Activated CD4-positive, alpha-beta T cell treated with anti-CD3 and anti-CD28 coated beads for 24 hours (primary cell): ENCODE measurements around the gene LDB1.
A peak's percentile ranks its signal among the peaks of the same experiment; 100 is the strongest.

ENCODE experiments used
- DNase-seq, 2 donors: peaks; one replicate each; pipeline ENCODE4 v3.0.0-alpha.2; 2020; ENCODE audit warnings: low read depth in 2 of 2

Gene LDB1

GRCh38 chr10:102113261-102113955 lies 6.8 kb downstream of the LDB1 start:
- DNase-seq: no peak

- DNase-seq: no peak
These were observed 7.9 kb downstream of the LDB1 start for GRCh38 chr10:102112210-102112817.

GRCh38 chr10:102111276-102111675 lies 8.9 kb downstream of the LDB1 start:
- no peak for DNase-seq

- DNase-seq: no peak
These were observed 10.7 kb downstream of the LDB1 start for GRCh38 chr10:102109166-102110116.

GRCh38 chr10:102106998-102107397 lies 13.2 kb downstream of the LDB1 start:
- DNase-seq: no peak

- no peak for DNase-seq
These were observed 17.7 kb downstream of the LDB1 start for GRCh38 chr10:102102421-102102820.

GRCh38 chr10:102101152-102101551 lies 19.0 kb downstream of the LDB1 start:
- DNase-seq: no peak

- DNase-seq: no peak
These were observed 23.7 kb downstream of the LDB1 start for GRCh38 chr10:102096449-102096848.

GRCh38 chr10:102090772-102091171 lies 29.4 kb downstream of the LDB1 start:
- DNase-seq: no peak

GRCh38 chr10:102086196-102086595 lies 34.0 kb downstream of the LDB1 start:
- DNase-seq: no peak

GRCh38 chr10:102085336-102085735 lies 34.8 kb downstream of the LDB1 start:
- no peak for DNase-seq

GRCh38 chr10:102083541-102083940 lies 36.6 kb downstream of the LDB1 start:
- DNase-seq: no peak

- peak; percentile 76 for DNase-seq
These were observed 47.3 kb downstream of the LDB1 start for GRCh38 chr10:102072673-102073527.

GRCh38 chr10:102069071-102069470 lies 51.1 kb downstream of the LDB1 start:
- DNase-seq: no peak

- DNase-seq: no peak
These were observed 52.0 kb downstream of the LDB1 start for GRCh38 chr10:102068216-102068615.

- DNase-seq: no peak
These were observed 52.9 kb downstream of the LDB1 start for GRCh38 chr10:102067091-102067916.

- no peak for DNase-seq
These were observed 53.6 kb downstream of the LDB1 start for GRCh38 chr10:102066399-102067088.

- peak in 1 of 2 donors; percentile 15 for DNase-seq
These were observed 54.4 kb downstream of the LDB1 start for GRCh38 chr10:102065561-102066398.
